Stomach (tissue), 19 donors: Measurements from ENCODE around the gene PLXNB1. TPM values are rescaled to one million over a fixed set of nuclear protein-coding genes. Genes with fewer than 3 reads are reported as not detected.

Experiments
- DNase-seq, 2 donors: peaks; one replicate each; pipeline versions ENCODE4 v3.0.0 to v3.0.0-alpha.2; 2013 to 2019
- H3K27ac ChIP-seq, 5 donors: fragments of 200-600 bp in 4 of 5; sonication (generic) in 4 of 5; one replicate each; pipeline ENCODE4 v1.5.1; 2013 to 2019; ENCODE audit warnings: mild to moderate bottlenecking in 1 of 5, moderate library complexity in 1 of 5
- H3K27me3 ChIP-seq, 3 donors: fragments of 200-600 bp; sonication (generic); one replicate each; pipeline ENCODE4 v1.5.1; 2017 to 2019; ENCODE audit warnings: mixed run types in 1 of 3
- H3K36me3 ChIP-seq, 4 donors: fragments of 200-600 bp; sonication (generic); 1 replicate in 3 of 4; 2 replicates in 1 of 4; pipeline ENCODE4 v1.5.1; 2016 to 2019
- H3K4me1 ChIP-seq, 4 donors: fragments of 200-600 bp; sonication (generic); one replicate each; pipeline ENCODE4 v1.5.1; 2016 to 2019
- H3K4me3 ChIP-seq, 4 donors: fragments of 200-600 bp; sonication (generic) in 3 of 4; one replicate each; pipeline ENCODE4 v1.5.1; 2016 to 2019; ENCODE audit warnings: mild to moderate bottlenecking in 1 of 4
- H3K9me3 ChIP-seq, 4 donors: fragments of 200-600 bp; sonication (generic); one replicate each; pipeline ENCODE4 v1.5.1; 2016 to 2019
- CTCF ChIP-seq, 7 experiments: fragments of 450-650 bp in 4 of 7; fragments of 200-600 bp in 3 of 7; sonication (generic) in 3 of 7; IDR thresholded peaks; one replicate each; pipeline ENCODE4 v1.5.1; 2016 to 2019; ENCODE audit warnings: antibody characterized with exemption in 7 of 7, control low read depth in 2 of 7, mild to moderate bottlenecking in 1 of 7
- EP300 ChIP-seq: sonication (generic); formaldehyde crosslinking; IDR thresholded peaks from one replicate; pipeline ENCODE4 v1.6.1; 2017; ENCODE audit warnings: antibody characterized with exemption
- POLR2A ChIP-seq, 4 donors: fragments of 450-650 bp; IDR thresholded peaks; one replicate each; pipeline ENCODE4 v1.6.1; 2016; ENCODE audit warnings: antibody characterized with exemption in 4 of 4, control low read depth in 2 of 4, mild to moderate bottlenecking in 1 of 4, moderate library complexity in 1 of 4
- POLR2AphosphoS5 ChIP-seq, 3 donors: sonication (generic); formaldehyde crosslinking; IDR thresholded peaks; one replicate each; pipeline ENCODE4 v1.6.1; 2016; ENCODE audit warnings: antibody characterized with exemption in 3 of 3
- WGBS, 5 donors: extraction: QIAGEN DNeasy Blood & Tissue Kit in 3 of 5; methylation state at CpG; one replicate each; pipeline versions ENCODE4 v1.1.5 to v1.1.7; 2013 to 2018; 5-methylcytosine and 5-hydroxymethylcytosine counted together
- intact Hi-C: fragments of 100-400 bp; cut with DNase I; formaldehyde crosslinking; loops from one replicate; pipeline ENCODE4 v1.15.1; 2023; ENCODE audit warnings: low total_unique reads
- long read RNA-seq, 10 donors: transcript quantifications; one replicate each; lab custom pipeline, GENCODE V29; 2026
- polyA plus RNA-seq, 3 donors: library from polyadenylated mRNA; stranded (reverse); fragments of 200-250 nt; gene quantifications; one replicate each; pipeline ENCODE4 v1.2.3, GENCODE V29; 2013
- total RNA-seq, 5 donors: library from RNA; depleted of rRNA; stranded (reverse); fragments of >200 nt; gene quantifications; one replicate each; pipeline versions ENCODE4 v1.1.0 to v1.2.3, GENCODE V29; 2014 to 2016
- donor health status: healthy with polysubstance abuse.
- donor health status: Bipolar disorder and iron deficiency.
- donor health status: healthy.

Gene PLXNB1, protein sequence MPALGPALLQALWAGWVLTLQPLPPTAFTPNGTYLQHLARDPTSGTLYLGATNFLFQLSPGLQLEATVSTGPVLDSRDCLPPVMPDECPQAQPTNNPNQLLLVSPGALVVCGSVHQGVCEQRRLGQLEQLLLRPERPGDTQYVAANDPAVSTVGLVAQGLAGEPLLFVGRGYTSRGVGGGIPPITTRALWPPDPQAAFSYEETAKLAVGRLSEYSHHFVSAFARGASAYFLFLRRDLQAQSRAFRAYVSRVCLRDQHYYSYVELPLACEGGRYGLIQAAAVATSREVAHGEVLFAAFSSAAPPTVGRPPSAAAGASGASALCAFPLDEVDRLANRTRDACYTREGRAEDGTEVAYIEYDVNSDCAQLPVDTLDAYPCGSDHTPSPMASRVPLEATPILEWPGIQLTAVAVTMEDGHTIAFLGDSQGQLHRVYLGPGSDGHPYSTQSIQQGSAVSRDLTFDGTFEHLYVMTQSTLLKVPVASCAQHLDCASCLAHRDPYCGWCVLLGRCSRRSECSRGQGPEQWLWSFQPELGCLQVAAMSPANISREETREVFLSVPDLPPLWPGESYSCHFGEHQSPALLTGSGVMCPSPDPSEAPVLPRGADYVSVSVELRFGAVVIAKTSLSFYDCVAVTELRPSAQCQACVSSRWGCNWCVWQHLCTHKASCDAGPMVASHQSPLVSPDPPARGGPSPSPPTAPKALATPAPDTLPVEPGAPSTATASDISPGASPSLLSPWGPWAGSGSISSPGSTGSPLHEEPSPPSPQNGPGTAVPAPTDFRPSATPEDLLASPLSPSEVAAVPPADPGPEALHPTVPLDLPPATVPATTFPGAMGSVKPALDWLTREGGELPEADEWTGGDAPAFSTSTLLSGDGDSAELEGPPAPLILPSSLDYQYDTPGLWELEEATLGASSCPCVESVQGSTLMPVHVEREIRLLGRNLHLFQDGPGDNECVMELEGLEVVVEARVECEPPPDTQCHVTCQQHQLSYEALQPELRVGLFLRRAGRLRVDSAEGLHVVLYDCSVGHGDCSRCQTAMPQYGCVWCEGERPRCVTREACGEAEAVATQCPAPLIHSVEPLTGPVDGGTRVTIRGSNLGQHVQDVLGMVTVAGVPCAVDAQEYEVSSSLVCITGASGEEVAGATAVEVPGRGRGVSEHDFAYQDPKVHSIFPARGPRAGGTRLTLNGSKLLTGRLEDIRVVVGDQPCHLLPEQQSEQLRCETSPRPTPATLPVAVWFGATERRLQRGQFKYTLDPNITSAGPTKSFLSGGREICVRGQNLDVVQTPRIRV (N-terminal part only)
- total RNA-seq (100 to 1,000 TPM in 4 of 5 donors, 10 to 100 TPM in 1; 86.7 to 874 (median 314) TPM), polyA plus RNA-seq (100 to 1,000 TPM in 1 of 3 donors, 10 to 100 TPM in 2; 13.9 to 157 (median 45.0) TPM)
- long read RNA-seq, donor 1 = 0 reads
- long read RNA-seq, donor 2 = 0 reads
- long read RNA-seq, donor 3, partial matches to known transcripts = 0 of 1 reads
- long read RNA-seq, donor 3, other reads (novel, unspliced or antisense) = 0 of 1 reads
- long read RNA-seq, donor 4 = 0 reads
- long read RNA-seq, donor 5, partial matches to known transcripts = 0 of 1 reads
- long read RNA-seq, donor 5, other reads (novel, unspliced or antisense) = 0 of 1 reads
- long read RNA-seq, donor 6 = 0 reads
- long read RNA-seq, donor 7, partial matches to known transcripts = 0 of 1 reads
- long read RNA-seq, donor 7, other reads (novel, unspliced or antisense) = 0 of 1 reads
- long read RNA-seq, donor 8 = 0 reads
- long read RNA-seq, donor 9, partial matches to known transcripts = 0 of 1 reads
- long read RNA-seq, donor 9, other reads (novel, unspliced or antisense) = 0 of 1 reads
- long read RNA-seq, donor 10, partial matches to known transcripts = 0 of 1 reads
- long read RNA-seq, donor 10, other reads (novel, unspliced or antisense) = 0 of 1 reads

DNA sequence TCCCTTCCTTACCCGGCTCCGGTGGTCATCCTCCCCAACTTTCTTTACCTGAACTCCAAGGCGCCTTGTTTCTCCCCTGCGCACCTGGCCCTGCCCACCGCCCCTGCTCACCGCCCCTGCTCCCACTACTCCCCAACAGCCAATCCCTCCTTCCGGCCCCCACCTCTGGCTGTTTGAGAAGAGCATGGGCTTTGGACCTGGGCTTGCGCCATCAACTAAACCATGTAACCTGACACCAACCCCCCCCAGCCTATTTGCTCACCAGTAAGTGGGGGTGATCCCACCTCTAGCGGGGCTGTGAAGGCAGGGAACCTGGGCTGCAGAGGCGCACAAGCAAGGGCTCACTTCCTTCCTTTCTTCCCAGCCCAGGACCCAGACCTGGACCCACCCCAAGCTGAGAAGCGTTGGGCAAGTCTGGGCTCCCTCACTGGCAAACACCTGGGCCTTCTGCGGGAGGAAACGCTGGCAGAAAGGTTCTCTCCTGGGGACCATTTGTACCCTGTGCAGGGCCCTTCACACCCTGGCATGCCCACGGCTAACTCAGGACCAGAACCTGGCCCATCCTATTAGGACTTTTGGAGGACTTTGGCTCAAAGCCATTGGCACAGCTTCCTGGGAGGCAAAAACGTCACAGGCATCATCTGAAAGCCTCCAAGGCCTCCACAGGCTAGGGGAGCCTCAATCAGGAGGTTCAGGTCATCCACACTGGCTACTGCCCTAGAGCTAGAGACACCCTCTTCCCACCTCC lies at the start of gene PLXNB1:
PLXNB1 (minus strand) TSS at position 127 of the 748 bp plus-strand sequence. CDS start 5,475 bp downstream, outside the sequence.
- TF ChIP-seq EP300 = no peak
- peak in 2 of 3 donors; percentile 3 to 23 for TF ChIP-seq POLR2AphosphoS5 (IDR thresholded peaks at IDR 0.05)
- TF ChIP-seq POLR2A (IDR thresholded peaks at IDR 0.05) = peak in 1 of 4 donors; percentile 40
- no peak for TF ChIP-seq CTCF (IDR thresholded peaks at IDR 0.05)
- peak within 1 kb of the TSS; percentile 58 to 91 (median 87) for H3K4me3 ChIP-seq
- no peaks in the 10 kb centered on the region for H3K9me3 ChIP-seq
- H3K27ac ChIP-seq = peak within 1 kb of the TSS; percentile 90 to 97 (median 93)
- WGBS, 5 donors = 6 to 16% (median 10%) methylated on average over 13 to 15 of the region's 15 CpGs
- peaks cover 0 to 5% (median 0%) of the 10 kb centered on the region in 3 donors for H3K27me3 ChIP-seq
- H3K36me3 ChIP-seq = peaks cover 8 to 22% (median 18%) of the 10 kb centered on the region in 4 donors
- H3K4me1 ChIP-seq = peaks cover 61 to 79% (median 65%) of the 10 kb centered on the region in 4 donors
- intact Hi-C loops = no loop called here
- peak; percentile 81 to 95 for DNase-seq

GRCh38 chr3:48478626-48479555 lies 49.0 kb upstream of the PLXNB1 start:
- DNase-seq = peak in 1 of 2 donors; percentile 38
- Histone ChIP-seq H3K4me3 (peak overlapping the region in 1 of 4 donors; percentile 16), H3K36me3 (peaks cover 0 to 43% (median 28%) of the 10 kb centered on the region in 4 donors), H3K4me1 (no peaks in the 10 kb centered on the region), H3K27ac (peak overlapping the region; percentile 12 to 60 (median 36)), H3K27me3 (no peaks in the 10 kb centered on the region), H3K9me3 (no peaks in the 10 kb centered on the region)
- no peak for TF ChIP-seq POLR2A (IDR thresholded peaks at IDR 0.05)
- TF ChIP-seq EP300 = no peak
- no peak for TF ChIP-seq CTCF (IDR thresholded peaks at IDR 0.05)
- no peak for TF ChIP-seq POLR2AphosphoS5 (IDR thresholded peaks at IDR 0.05)
- intact Hi-C loops = no loop called here
- WGBS, 5 donors = 67 to 83% (median 79%) methylated on average over 12 to 19 of the region's 19 CpGs
